Measurements from ENCODE around the gene BEND3. TPM values are rescaled to one million over a fixed set of nuclear protein-coding genes. Genes with fewer than 3 reads are reported as not detected.

The BEND3 gene
- total RNA-seq, 1 donor from 2014 or later: 6.8 TPM

- DNase-seq (ENCODE audit: low read depth): no peak
Measured at GRCh38 chr6:107083047-107083768, 32.1 kb downstream of the BEND3 start.

GRCh38 chr6:107082045-107082444 is 33.3 kb downstream of the BEND3 start:
- peak; percentile 25 for DNase-seq (ENCODE audit: low read depth)

GRCh38 chr6:107080036-107080435 is 35.3 kb downstream of the BEND3 start:
- DNase-seq (ENCODE audit: low read depth): no peak

DNA sequence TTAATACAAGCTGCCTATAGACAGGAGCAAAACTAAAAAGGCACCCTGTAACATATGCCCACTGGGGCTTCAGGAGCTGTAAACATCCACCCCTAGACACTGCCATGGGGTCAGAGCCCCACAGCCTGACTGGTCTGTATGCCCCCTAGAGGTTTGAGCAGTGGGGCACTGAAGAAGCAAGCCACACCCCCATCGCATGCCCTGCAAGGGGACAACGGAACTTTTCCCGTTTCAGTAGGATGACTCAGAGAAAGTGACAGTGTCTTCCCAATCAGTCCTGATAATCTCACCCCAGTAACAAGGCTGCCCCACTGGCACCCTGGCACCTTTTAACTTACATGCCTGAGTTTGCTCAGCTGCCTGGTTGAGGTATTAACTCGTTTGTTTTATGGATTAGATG is 35.9 kb downstream of the BEND3 start:
- no peak for DNase-seq (ENCODE audit: low read depth)

GRCh38 chr6:107077710-107078109 is 37.6 kb downstream of the BEND3 start:
- DNase-seq (ENCODE audit: low read depth): no peak

- peak; percentile 45 for DNase-seq (ENCODE audit: low read depth)
Measured at GRCh38 chr6:107075951-107076381, 39.3 kb downstream of the BEND3 start.

GRCh38 chr6:107070686-107071085 is 44.6 kb downstream of the BEND3 start:
- DNase-seq (ENCODE audit: low read depth): no peak

DNA sequence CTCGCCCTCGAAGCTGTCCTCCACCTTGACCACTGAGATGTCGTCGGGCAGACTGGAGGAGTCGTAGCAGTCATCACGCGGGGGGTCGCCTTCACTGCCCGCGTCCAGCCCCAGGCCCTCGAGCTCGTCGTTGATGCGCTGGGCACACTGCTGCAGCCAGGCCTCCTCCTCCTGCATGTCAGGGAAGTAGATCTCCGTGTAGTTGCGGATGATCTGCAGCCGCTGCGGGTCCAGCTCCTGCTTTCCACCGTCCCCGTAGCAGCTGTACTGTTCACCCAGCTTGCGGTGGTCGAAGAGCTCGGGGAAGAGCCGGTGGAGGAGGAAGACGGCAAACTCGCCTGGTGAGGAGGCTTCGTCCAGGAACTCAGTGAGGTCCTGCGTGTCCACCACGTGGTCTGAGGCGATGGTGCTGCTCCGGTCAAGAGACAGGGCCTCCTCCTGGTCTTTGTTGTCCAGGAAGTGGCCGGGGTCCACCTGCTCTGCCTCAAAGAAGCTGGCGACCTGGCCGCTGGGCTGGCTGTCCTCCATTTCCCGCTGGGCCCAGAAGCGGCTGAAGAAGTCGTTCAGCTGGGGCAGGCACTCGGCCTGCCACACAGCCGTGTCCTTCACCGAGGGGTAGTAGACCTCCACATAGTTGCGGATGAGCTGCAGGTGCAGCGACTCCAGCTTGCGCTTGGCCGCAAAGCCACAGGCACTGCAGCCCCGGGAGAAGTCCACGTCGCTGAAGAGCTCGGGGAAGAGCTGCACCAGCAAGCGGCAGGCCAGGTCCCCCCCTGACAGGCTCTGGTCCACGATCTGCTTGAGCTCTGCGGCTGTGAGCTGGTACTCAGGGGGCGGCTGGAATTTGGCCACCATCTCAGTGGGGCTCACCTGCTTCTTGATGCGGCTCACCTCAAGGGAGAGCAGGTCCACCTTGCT is 45.4 kb downstream of the BEND3 start:
- no peak for DNase-seq (ENCODE audit: low read depth)

GRCh38 chr6:107068691-107069630 is 46.4 kb downstream of the BEND3 start:
- no peak for DNase-seq (ENCODE audit: low read depth)

DNA sequence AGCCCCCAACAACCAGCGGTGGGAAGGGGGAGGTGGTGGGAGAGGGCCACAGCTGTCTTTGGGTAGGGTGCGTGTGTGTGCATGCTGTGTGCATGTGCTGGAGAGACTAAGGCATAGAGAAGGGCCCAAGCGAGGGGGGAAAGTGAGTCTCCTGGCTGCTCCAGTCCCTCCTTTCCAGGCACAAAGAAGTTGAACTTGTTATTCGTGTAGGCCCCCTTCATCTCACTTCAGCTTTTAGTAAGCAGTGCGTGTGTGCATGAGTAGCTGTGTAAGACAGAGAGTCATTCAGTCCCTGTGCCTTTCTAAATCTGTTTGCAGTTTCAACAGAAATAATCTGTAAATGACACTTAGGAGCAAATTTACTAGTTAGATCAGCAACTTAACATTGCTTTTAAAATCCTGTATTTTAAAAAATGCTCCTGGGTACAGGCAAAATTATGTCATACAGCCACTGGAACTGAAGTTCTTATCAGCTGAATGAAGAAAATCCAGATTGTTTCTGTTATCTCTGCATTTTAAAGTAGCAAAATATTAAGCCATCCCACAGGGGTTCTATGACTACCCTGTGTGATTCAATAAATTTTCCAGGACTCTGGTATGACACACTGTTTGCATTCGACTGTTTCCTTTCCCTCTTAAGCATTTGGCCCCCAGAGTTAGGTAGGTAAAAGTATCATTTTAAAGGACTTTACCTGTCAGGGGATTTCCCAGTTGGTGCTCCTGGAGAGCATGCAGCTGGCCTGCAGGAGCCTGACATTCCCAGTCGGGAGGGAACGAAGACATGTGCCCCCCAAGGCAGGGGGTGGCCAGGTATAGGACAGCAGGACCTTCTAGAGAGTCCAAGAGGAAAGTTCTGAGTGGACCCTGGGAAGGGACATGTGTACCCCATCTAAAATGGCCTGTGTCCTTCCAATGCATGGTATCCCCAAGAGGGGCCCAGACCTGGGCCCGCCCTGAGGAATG is 48.3 kb downstream of the BEND3 start:
- DNase-seq (ENCODE audit: low read depth): no peak

- DNase-seq (ENCODE audit: low read depth): peak; percentile 88
Measured at GRCh38 chr6:107064579-107065065, 50.7 kb downstream of the BEND3 start.

GRCh38 chr6:107062691-107063090 is 52.6 kb downstream of the BEND3 start:
- no peak for DNase-seq (ENCODE audit: low read depth)

- DNase-seq (ENCODE audit: low read depth): no peak
Measured at GRCh38 chr6:107061125-107062020, 53.9 kb downstream of the BEND3 start.

GRCh38 chr6:107060704-107061103 is 54.6 kb downstream of the BEND3 start:
- DNase-seq (ENCODE audit: low read depth): no peak

DNA sequence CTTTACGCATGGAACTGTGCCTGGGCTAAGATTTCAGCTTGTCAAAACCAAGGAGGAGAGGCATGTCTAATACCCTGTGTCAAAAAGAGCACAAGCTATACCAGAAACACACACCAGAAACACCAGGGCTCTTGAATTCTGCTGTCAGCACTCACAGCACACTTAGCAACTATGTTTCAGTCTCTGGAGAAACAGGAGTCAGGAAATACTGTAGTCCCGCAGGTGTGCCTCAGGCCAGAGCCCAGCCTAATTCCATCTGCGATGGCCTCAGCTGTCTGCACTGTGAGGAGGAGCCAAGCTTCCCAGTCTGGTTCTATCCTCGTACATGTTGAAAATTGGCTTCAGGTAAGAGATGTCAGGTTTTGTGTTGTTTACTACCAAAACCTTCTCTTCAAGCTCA is 55.7 kb downstream of the BEND3 start:
- no peak for DNase-seq (ENCODE audit: low read depth)

- no peak for DNase-seq (ENCODE audit: low read depth)
Measured at GRCh38 chr6:107057679-107058078, 57.6 kb downstream of the BEND3 start.

DNA sequence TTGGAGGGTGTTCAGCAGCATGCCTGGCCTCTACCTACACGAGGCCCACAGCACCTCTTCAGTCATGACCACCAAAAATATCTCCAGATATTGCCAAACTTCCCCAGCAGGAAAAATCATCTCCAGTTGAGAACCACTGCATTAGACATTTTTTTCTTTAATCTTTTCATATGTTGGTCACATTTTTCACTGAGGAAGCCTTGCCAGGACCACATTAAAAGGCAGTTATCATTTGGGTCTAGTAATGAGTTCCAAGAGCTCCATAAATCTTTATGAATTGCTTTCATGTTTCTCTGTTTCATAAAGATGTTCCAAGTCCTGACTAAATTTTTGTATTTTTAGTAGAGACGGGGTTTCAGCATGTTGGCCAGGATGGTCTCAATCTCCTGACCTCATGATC is 58.5 kb downstream of the BEND3 start:
- no peak for DNase-seq (ENCODE audit: low read depth)

DNA sequence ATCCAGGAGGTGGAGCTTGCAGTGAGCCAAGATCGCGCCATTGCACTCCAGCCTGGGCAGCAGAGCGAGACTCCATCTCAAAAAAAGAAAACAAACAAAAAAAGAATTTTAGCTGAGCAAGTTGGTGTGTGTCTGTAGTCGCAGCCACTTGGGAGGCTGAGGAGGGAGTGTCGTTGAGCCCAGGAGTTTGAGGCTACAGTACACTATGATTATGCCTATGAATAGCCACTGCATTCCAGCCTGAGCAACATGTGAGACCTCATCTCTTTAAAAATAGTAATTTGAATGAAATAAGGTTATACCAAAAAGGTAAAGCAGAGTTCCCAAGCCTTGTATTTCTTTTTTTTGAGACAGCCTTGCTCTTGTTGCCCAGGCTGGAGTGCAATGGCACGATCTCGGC is 67.5 kb downstream of the BEND3 start:
- DNase-seq (ENCODE audit: low read depth): no peak

All from renal cortical epithelial cell (primary cell).